Neural cell (in vitro differentiated cells): ENCODE data around the gene CACNA2D4.

Source experiments
- EZH2 ChIP-seq: fragments of 200-600, 300-800 bp; shearing (Covaris generic), sonication (generic); IDR thresholded peaks from 2 replicates; pipeline ENCODE4 v1.6.1; 2014; ENCODE audit warnings: antibody characterized with exemption, low read length, borderline replicate concordance, mild to moderate bottlenecking; ENCODE audit not compliant: insufficient read depth, poor library complexity, severe bottlenecking
- POLR2AphosphoS5 ChIP-seq: IDR thresholded peaks from 2 replicates; pipeline ENCODE4 v1.6.1; 2012
- TAF1 ChIP-seq: IDR thresholded peaks from 2 replicates; pipeline ENCODE4 v1.6.1; 2012; ENCODE audit warnings: low read depth
- TF ChIP-seq, protein P1 (sequence below): fragments of 450-650 bp; IDR thresholded peaks from 2 replicates; pipeline ENCODE4 v1.5.1; 2014; ENCODE audit warnings: antibody characterized with exemption, mild to moderate bottlenecking, moderate library complexity; ENCODE audit not compliant: poor library complexity, severe bottlenecking

DNA sequence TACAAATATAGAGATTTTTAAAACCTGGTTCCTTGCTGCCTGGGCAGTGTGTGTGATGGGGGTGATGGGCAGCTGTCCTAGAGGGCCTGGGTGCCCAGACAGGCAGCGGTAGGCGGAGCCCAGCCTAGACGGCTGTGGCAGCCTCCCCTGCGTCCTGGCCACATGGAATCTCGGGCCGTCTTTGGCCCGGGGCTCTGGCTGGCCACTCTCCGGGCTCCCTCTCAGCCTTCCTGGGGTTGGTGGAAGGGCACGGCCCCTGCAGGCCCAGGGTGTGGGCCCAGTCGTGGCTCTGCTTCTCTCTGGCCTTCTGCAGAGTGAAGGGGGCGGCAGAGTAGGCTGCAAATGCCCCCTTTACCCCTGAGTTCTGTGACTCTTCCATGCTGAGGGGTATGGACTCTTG, 95.8 kb downstream of the CACNA2D4 start:
- TF ChIP-seq, protein P1, sequence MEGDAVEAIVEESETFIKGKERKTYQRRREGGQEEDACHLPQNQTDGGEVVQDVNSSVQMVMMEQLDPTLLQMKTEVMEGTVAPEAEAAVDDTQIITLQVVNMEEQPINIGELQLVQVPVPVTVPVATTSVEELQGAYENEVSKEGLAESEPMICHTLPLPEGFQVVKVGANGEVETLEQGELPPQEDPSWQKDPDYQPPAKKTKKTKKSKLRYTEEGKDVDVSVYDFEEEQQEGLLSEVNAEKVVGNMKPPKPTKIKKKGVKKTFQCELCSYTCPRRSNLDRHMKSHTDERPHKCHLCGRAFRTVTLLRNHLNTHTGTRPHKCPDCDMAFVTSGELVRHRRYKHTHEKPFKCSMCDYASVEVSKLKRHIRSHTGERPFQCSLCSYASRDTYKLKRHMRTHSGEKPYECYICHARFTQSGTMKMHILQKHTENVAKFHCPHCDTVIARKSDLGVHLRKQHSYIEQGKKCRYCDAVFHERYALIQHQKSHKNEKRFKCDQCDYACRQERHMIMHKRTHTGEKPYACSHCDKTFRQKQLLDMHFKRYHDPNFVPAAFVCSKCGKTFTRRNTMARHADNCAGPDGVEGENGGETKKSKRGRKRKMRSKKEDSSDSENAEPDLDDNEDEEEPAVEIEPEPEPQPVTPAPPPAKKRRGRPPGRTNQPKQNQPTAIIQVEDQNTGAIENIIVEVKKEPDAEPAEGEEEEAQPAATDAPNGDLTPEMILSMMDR, result no peak
- TF ChIP-seq EZH2, result no peak
- TF ChIP-seq POLR2AphosphoS5, result no peak
- no peak for TF ChIP-seq TAF1
